Measurements from ENCODE around the gene ZBTB2.

- no peak for TF ChIP-seq POLR2A (IDR thresholded peaks at IDR 0.05; ENCODE audit: low read depth)
- TF ChIP-seq, protein P1, sequence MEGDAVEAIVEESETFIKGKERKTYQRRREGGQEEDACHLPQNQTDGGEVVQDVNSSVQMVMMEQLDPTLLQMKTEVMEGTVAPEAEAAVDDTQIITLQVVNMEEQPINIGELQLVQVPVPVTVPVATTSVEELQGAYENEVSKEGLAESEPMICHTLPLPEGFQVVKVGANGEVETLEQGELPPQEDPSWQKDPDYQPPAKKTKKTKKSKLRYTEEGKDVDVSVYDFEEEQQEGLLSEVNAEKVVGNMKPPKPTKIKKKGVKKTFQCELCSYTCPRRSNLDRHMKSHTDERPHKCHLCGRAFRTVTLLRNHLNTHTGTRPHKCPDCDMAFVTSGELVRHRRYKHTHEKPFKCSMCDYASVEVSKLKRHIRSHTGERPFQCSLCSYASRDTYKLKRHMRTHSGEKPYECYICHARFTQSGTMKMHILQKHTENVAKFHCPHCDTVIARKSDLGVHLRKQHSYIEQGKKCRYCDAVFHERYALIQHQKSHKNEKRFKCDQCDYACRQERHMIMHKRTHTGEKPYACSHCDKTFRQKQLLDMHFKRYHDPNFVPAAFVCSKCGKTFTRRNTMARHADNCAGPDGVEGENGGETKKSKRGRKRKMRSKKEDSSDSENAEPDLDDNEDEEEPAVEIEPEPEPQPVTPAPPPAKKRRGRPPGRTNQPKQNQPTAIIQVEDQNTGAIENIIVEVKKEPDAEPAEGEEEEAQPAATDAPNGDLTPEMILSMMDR (IDR thresholded peaks at IDR 0.05): no peak
- TF ChIP-seq POLR2AphosphoS5 (IDR thresholded peaks at IDR 0.05): no peak
- no peak for TF ChIP-seq EP300 (IDR thresholded peaks at IDR 0.05)
These were observed 26.1 kb upstream of the ZBTB2 start for GRCh38 chr6:151417477-151417876.

Measured in esophagus muscularis mucosa (tissue), 4 donors.